NOMO-1 (cell line): ENCODE results near the gene AFAP1.

Experiments used
- DNase-seq, 2 experiments: peaks; one replicate each; lab custom pipeline; 2025; ENCODE audit not compliant: unreplicated experiment in 2 of 2; lab: John Stamatoyannopoulos, UW

Gene AFAP1

DNA sequence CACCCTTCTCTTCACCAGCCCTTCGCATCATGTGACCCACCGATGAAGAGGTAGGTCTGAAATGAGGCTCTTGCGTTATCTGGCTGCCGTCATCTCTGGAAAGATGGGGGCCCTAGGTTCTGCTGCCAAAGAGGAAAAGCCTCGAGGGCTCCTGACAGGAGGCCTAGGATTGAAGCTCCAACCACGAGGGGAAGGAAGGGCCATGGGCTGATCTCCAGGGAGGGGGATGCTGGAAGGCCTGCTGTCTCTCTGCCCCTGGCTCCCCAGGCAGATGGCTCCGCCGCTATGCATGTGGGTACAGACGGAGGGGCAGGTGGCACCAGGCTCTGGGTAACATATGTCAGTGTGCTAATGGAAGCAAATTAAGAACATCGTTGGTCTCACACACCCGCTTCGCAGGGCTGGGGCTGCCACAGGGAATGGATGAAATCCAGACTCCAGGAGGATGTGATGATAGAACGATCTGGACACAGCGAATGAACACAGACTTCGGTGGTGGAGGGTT, 44.9 kb downstream of the AFAP1 start:
- no peak for DNase-seq

- DNase-seq: no peak
These were observed 45.5 kb downstream of the AFAP1 start for GRCh38 chr4:7894098-7894676.

DNA sequence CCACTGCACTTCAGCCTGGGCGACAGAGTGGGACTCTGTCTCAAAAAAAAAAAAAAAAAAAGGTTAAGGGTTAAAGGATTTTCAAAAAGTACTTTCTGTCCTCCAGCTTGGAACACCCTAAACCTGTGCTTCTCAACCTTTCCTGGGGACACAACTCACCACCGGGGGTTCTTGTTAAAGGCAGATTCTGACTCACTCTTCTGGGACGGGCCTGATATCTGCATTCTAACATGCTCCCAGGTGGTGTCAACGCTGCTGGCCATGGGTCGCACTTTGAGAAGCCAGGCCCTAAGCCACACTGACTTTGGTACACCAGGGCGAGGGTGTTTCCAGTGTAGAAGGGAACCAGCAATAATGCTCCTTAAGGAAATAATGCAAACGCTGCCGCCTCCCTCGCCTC, 46.1 kb downstream of the AFAP1 start:
- no peak for DNase-seq

GRCh38 chr4:7892212-7893019, 47.2 kb downstream of the AFAP1 start:
- no peak for DNase-seq

DNA sequence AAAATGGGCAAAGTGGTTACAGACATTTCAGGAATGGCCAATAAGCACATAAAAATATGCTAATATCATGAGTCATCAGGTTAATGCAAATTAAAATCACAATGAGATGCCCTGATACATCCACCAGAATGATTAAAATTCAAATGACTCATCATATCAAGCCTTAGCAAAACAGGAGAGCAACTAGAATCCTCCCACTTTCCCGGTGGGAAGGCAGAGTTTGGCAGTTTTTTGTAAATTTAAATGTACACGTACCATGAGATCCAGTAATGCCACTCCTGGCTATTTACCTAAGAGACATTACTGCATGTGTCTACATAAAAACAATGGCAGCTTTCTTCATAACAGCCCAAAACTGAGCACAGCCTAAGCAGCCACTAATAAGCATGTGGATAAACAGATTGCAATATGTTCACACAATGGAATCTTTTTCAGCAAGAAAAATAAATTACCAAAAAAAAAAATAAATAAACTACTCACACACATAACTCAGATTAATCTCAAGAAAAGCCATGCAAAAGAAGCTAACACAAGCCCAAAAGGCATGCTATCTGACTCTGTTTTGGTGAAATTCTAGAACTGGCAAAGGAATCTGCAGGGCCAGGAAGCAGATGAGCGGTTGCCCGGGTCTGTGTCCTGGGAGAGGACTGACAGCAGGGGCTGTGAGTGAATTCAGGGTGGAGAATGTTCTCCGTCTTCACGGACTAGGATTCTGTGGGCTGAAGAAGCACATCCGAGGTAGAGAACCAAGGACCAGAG, 48.8 kb downstream of the AFAP1 start:
- no peak for DNase-seq

GRCh38 chr4:7887436-7887835, 52.2 kb downstream of the AFAP1 start:
- no peak for DNase-seq

- no peak for DNase-seq
These were observed 53.4 kb downstream of the AFAP1 start for GRCh38 chr4:7886007-7886973.

DNA sequence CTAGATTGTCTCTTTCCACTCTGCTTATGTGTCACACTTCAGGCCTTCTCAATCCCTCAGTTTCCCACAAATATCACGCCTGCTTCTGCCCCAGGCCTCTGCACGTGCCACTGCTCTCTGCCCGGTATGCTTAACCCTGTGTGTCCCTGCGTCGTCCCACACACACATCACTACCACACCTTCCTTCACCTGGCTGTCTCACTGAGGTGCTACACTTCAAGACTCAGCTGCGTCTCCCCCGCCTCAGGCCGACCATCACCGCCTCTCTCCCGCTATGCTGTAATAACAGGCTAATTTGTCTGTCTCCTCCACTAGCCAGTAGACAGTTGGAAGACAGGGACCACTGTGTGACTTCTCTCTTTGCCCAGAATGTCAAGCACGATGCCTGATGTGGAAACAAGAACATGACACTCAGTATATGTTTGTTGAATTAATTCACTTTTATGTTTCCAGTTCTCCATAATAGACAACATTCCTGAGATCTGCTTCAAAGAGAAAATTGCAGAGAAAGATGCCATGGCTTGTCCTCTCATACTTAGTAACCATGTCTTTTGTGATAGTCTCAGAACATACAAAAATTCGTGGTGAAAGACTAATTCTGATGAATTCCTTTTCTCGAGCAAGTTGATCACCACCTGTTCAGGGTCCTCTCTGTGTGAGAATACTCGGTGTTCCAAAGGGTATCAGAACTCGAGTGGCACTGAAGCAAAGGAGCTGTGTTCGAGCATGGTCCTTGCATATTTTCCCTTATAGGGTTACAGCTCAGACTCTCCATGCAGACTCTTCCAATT, 54.2 kb downstream of the AFAP1 start:
- DNase-seq: no peak

DNA sequence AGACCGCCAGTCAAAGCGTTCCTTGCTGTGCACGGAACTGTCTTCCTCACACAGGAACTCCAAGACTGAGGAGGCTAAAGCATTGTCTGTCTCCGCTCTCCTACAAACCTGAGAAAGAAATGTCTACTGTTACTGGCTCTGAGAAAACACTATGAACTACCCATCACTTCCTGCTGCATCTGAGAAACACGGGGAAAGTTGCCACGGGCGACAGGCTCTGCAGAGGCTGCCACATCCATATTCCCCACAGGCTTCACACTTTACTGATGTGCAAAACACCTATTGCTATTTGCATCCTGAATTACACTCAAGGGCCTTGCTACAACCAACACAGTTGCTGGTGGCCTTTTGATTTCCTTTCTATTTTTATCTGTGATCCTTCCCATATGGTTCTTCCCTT, 59.0 kb downstream of the AFAP1 start:
- no peak for DNase-seq

DNA sequence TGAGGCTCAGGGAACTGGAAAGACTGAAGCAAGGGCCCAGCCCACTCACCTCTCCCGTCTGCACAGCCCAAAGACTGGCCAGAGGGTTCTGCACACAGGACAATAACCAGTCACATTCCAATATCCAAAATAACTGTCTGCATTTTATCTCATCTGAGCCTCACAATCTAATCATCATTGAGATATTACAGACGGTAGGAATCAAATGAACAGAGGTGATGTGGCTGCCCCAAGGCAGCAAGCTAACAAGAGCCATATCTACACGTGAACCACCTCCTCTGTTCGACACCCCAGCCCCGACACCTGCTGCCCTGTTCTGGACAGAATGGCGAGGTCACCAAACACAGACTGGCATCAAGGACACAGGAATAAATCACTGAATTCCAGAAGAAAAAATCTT, 60.5 kb downstream of the AFAP1 start:
- no peak for DNase-seq

- DNase-seq: no peak
These were observed 61.3 kb downstream of the AFAP1 start for GRCh38 chr4:7878323-7878722.

DNA sequence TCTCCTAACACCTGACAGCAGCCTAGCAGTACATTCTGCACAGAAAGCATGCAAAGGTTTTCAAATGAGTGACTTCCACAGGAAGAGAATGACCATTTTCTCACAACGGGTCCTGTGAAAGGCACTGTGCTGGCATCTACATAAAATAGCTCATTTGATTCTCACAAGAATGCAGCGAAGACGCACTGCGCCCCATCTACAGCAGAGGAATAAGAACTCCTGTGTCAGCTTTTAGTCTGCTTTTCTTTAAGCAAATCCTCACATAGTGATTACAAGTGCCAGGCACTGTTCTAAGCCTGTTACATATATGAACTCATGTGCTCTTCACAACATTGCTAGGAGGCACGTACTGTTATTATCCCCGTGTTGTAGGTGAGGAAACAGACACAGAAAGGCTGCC, 62.5 kb downstream of the AFAP1 start:
- no peak for DNase-seq

DNA sequence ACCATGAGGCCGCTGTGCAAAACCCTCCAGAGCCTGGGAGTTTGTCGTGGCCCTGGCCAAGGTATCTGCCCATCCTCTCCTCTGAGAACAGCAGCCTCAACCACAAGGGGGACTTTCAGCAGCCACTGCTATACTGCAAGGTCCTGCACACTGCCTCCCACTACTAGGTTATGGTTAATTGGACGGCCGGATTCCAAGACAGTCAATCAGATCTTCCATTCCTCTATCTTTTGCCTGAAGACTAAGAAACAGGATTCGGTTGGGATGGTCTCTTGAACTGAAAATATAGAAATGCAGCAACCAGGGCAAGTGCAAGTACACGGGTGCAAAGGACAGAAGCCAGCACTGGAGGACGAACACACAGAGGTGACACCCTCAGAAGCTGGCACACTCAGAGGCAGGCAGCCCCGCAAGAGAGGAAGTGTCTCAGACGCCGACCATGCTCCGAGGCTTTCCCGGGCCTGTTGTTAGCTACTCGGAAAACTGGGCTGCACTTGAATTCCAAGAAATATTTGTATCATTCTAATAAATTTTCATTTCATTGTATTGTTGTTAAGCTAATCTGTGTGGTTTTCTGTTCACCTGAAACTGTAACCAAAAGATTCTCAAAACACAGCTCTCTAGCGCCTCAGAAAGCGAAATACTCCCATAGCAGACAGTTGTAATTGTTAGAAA, 63.3 kb downstream of the AFAP1 start:
- DNase-seq: no peak

GRCh38 chr4:7874838-7875237, 64.8 kb downstream of the AFAP1 start:
- DNase-seq: no peak

- no peak for DNase-seq
These were observed 65.8 kb downstream of the AFAP1 start for GRCh38 chr4:7873881-7874280.

DNA sequence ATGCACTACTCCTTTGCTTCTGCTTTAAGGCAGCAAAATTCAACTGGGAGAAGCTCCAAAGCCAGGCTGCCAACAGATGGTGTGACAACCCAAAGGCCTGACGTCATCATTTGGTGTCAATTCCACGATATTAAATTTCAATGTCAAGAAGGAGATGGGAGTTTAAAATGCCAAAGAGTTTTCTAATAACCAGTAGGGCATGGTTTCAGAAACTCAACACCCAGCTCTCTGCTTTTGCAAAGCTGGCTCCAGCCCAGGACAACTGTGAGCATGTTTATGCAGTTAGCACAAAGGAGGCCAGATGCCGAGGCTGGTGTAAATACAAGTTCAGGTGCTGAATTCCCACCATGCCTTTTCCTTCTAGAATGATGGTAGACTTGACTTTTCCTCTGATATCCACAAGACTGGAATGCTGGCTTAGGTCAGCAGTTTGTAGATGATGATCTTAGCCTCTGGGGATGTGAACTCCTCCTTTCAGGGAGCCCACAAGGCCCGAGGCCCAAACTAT, 67.3 kb downstream of the AFAP1 start:
- no peak for DNase-seq

GRCh38 chr4:7871356-7871755, 68.3 kb downstream of the AFAP1 start:
- no peak for DNase-seq

GRCh38 chr4:7868892-7869471, 70.7 kb downstream of the AFAP1 start:
- no peak for DNase-seq

DNA sequence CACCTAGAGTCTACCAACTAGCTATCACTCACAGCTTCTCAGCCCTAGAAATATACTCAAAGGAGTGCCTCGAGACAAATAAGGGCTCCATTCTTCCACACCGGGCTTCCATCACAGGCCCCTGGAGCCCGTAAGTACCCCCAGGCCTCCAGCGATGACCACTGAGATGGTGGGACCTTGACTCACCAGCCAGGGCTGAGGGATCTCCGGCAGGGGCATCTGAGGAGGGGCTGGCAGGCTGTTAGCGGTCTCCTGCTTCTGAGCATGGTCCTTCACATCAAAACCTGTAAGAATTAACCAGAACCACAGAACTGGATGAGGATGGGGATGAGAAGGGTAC, 71.3 kb downstream of the AFAP1 start:
- no peak for DNase-seq
